ENCODE data around the gene OAT.
"Not testable (repeated sequence)": the region's sequence is repeated elsewhere in the genome, so short reads cannot be mapped to it uniquely, and the experiment has no call there.

Gene OAT

DNA sequence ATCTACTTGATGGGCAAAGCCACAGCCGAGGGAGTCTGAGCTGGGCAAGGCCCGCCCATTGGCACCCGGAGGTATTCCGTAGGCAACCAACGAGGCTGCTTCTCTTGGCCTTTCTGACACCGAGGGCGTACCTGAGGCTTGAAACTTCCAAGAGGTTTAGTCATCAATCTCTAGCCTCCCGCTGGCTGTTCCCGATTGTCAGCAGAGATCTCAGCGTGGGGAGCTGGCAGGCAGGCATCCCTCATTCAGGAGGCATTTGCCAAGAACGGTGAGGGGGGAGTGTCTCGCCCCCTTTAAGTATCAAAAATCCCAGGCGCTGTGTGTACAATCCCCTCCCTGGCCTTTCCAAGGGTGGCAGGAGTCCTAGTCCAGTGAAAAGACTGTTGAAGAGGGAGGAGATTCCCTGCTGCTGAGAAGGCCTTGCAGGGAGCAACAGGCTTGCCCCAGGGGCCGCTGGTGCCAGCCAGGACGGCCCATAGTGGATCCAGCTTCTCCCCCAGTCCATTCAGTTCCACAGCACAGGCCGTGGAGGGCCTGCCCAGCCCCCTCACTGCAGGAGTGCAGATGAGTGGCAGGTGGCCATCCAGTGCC is 39.7 kb downstream of the OAT start:
- DNase-seq (ENCODE audit: low read depth in 2 of 2) = no peak

DNA sequence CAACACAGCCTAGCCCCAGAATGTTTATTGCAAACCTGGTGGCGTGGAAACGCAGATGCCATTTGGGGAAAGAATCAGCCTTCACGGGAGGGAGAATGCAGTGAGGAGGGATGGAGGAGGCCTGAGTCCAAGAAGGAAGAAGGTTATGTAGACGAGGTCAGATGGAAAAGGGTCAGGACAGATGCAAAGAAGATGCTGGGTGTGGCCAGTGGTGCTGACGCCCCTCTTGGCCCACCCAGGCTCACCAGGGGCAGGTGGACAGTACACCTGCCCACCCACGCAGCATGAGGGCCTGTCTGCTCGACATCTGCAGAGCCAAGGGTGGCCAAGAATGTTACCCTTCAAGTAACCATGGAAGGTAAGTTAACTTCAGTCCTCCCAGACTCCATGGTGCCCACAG is 40.5 kb downstream of the OAT start:
- DNase-seq (ENCODE audit: low read depth in 2 of 2) = no peak

DNA sequence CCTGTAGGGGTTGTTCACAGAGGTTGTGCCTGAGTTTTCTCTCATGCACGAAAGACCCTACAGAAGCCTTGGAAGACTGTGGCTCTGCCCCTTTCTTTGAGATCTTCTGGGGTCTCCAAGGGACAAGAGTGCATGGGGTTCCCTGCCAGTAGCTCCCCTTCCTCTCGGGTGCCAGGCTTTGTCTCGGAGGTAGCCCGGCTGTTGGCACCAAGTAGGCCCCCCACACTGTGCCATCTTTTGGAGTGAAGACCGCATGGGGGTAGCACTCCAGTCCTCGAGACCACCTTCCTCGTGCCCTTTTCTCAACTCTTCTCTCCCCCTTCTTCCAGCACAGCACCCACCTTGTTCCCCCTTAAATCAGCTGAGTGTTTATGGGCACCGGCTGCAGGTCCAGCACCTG is 41.6 kb downstream of the OAT start:
- no peak for DNase-seq (ENCODE audit: low read depth in 2 of 2)

DNA sequence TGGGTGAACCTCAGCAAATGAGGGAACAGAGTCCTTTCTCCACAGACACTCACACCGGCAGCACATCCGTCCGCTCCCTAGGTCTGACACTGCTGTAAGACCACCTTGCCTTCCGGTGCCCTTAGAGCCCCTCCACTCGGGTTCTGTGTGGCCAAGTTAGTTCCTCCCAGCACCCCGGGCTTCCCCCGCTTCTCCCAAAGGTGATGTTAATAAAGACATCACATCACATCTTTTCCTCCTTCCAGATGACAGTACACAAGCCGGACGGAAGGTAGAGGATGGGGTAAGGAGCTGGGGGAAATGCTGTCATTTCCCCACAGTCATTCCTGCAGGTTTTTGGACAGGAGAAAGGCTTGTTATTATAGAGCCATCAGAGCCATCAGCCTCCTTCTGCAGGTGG is 42.3 kb downstream of the OAT start:
- no peak for DNase-seq (ENCODE audit: low read depth in 2 of 2)

DNA sequence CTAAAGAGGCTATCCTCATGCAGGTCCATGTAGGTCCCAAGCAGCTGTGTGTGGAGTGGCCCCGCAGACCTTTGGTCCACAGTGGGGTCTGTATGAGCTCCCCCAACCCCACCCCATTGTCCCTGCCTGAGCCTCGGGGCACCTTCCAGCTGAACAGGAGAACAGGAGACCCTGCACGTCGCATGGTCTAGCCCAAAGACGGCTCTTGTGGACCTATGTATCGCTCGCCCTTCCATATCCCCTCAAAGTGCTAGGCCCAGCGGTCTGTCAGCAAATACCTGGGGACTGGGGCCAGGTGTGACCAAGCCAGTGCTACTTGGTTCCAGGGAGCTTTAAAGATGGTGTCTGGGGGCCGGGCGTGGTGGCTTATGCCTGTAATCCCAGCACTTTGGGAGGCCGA is 43.0 kb downstream of the OAT start:
- DNase-seq (ENCODE audit: low read depth in 2 of 2) = no peak

DNA sequence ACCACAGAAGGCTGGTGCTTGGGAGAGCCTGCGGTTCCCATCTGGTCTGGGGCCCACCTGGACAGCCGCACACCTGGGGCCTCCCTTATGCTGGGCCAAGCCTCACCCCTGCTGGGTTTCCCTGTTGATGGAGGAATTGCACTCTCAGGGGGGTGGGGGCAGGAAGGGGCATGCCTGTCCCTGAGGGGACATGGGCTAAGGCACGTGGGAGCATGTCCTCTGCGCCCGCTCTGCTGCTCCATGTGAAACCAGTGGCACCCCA is 43.4 kb downstream of the OAT start:
- no peak for DNase-seq (ENCODE audit: low read depth in 2 of 2)

DNA sequence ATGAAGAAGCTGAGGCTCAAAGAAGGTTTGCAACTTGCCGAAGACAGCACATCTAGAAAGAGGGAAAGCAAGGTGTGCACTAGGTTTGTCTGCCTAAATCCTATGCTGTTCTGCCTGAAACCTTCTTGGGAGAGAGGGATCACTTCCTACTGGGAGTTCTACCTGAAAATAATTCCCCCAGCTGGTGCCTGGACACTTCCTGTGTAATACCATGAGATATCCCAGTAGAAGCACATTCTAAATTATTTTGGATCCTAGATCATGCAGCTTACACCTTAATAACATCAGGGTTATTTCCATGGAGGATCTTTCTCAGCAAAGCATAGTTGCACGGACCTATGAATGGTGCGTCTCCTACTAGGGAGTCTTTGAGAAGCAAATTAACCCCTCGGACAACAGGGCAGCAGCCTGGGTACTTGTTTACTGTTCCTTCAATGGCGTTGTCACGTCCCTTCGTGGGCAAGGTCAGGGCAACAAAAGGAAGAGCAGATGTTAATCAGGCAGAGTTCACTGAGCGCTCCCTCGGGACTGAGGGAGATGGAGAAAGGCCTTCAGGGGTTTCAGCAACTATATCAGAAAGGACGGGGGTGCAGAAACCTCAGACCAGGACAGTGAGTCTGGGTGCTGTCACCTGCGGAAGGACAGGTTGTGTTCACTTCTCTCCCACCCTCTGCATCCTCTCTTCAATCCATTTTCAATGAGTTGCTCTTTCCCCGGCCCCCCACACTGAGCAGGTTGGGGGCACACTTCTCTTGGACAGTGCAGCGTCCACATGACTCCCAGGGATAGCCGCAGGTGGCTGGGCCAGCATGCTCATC is 44.0 kb downstream of the OAT start:
- no peak for DNase-seq (ENCODE audit: low read depth in 2 of 2)

DNA sequence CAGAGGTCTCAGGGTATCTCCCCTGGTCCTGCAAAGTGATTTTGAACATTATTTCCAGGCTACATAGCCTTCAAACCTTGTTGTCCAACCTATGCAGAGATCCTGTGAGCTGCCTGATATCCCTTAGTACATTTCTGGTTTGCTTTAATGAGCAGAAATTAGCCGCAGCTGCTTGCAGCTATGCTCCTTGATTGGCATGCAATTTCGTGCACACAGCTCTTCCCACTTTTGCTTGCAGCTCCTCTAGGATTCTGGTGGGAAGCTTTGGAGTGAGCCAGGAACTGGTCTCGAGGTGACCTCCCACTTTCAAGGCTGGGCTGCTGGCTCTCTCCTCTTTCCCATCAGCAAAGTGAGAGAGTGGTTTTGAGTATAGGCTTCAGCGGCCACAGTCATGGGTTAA is 45.8 kb downstream of the OAT start:
- DNase-seq (ENCODE audit: low read depth in 2 of 2) = no peak

DNA sequence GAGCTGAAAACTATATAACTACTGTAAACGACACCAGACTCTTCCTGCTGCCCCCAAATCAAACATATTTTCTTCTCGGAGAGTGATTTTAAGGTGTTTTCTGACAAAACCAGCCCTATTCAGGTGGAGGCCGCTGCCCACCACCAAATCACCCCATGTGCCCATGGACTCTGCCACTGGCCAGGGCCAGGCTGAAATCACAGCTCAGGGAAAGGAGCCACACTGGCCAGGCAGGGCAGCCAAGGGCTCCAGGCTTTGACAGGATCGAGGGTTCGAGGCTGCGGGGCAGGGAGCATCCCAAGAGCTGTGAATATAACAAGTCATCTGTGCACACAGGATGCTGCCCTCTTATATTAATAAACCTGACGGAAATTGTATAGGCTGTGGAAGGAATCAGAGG is 48.3 kb downstream of the OAT start:
- no peak for DNase-seq (ENCODE audit: low read depth in 2 of 2)

DNA sequence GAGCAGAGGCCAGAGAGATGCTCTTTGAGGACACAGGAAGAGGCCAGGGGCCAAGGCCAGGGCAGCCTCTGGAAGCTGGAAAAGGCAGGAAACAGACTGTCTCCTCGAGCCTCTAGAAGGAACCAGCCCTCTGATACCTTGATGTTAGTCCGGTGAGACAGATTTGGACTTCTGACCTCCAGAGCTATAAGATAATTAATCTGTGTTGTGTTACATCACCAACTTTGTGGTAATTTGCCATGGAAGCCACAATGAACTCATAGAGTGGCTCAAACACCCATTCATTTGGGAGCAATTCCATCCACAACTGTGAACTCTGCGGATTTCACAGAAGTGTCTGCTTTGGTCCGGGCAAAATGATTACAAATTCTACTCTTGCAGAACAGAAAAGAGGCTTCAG is 48.7 kb downstream of the OAT start:
- no peak for DNase-seq (ENCODE audit: low read depth in 2 of 2)

DNA sequence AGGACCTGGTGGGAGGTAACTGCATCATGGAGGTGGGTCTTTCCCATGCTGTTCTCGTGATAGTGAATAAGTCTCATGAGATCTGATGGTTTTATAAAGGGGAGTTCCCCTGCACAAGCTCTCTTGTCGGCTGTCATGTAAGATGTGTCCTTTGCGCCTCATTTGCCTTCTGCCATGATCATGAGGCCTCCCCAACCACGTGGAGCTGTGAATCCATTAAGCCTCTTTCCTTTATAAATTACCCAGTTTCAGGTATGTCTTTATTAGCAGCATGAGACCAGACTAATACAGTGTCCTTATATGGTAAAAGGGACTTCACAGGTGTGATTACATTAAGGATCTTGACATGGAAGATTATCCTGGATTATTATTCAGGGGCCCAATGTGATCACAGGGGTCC is 49.2 kb downstream of the OAT start:
- DNase-seq (ENCODE audit: low read depth in 2 of 2) = not testable (repeated sequence)

DNA sequence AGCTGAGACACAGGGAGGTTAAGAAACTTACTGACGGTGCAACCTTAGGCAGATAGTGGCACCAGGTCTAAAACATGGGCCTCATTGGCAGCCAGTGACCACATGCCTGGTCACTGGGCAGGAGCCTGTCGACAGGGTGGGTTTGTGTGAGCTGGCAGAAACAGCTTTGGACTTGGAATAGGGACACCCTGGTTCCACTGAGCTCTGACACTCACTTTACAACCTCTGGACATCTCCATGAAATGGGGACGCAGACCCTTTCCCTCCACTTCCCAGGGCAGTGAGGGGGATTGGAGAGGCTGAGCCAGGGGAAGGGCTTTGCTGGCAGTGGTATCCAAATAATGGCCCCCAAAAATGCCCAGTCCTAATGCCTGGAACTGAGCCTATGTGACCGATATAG is 49.7 kb downstream of the OAT start:
- DNase-seq (ENCODE audit: low read depth in 2 of 2) = no peak

DNA sequence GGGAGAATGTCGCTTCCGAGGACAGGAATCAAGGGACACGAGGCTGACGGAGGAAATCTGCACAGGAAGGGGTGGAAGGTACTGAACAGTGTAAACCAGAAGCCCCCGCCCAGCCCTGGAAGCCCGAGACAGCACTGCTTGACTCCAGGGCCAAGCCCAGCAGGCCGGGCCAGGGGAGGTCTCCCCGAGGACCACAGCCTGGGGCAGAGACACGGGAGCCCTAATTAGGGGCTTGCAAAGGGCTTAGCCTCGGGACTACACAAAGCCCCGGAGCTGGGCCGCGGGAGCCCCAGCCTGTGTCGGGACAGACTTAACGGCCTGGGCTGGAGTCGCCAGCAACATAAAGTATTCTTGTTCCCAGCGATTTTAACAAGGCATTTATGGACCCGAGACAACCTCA is 50.8 kb downstream of the OAT start:
- no peak for DNase-seq (ENCODE audit: low read depth in 2 of 2)

DNA sequence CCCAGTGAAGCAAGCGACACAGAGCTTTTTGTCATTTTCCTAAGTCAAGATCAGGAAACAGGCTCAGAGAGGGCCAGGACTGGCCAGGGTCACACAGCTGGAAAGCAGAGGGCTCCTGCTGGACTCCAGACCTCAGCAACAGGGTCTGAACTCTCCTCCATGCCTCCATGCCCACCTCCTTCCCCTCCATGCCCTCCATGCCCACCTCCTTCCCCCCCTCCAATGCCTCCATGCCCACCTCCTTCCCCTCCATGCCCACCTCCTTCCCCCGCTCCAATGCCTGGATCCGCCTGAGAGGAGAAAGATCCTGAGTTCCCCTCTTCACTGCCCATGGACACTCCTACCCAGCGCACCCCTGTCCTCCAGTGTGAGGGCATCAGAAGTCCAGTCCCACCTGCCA is 51.3 kb downstream of the OAT start:
- no peak for DNase-seq (ENCODE audit: low read depth in 2 of 2)

DNA sequence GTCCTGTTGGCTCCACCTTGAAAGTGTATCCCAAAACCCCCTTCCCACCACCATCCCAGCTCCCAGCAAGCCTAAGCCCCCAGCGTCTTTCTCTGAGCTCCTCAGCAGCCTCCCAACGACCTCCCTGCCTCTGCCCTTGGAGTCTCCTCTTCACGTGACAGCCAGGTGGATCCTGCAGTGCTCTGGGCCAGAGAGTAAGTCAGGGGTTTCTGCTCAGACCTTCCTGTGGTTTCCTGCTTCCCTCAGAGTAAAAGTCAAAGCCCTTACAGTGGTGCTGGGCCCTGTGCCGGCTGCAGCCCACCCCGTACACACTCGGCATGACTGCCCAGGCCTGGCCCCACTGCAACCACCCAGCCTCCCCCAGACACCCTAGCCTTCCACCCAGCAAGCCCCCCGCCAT is 51.9 kb downstream of the OAT start:
- no peak for DNase-seq (ENCODE audit: low read depth in 2 of 2)

DNA sequence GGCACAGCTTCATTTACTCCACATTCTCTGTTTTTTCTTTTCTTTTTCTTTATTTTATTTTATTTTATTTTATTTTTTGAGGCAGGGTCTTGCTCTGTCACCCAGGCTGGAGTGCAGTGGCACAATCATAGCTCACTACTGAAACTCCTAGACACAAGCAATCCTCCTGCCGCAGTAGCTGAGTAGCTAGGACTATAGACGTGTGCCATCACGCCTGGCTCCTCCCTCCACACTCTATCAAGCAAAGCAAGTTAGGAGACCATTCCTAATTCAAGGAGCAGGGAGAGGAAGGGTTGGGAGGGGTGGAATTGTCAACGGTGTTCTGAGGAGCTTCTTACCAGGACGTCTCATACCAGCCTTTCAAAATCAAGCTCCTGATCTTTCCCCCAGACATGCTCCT is 52.4 kb downstream of the OAT start:
- DNase-seq (ENCODE audit: low read depth in 2 of 2) = no peak

DNA sequence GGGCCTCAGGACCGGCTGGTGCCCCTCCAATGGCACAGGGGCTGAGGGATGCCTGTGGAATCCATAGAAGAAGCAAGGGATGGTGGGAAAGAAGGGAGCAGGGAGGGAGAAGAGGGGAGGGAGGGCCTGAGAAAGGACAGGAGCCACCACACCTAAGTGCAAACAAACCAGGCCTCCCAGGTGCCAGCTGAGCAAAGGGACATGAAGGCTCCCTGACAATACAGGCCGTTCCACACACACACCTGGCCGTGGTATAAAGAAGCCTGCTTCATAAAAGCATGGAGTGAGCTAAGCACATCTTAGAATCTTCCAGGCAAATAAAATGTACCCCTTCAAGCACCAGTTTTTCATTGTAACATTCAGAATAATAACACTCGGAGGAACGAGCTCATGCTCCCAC is 54.0 kb downstream of the OAT start:
- DNase-seq (ENCODE audit: low read depth in 2 of 2) = no peak

DNA sequence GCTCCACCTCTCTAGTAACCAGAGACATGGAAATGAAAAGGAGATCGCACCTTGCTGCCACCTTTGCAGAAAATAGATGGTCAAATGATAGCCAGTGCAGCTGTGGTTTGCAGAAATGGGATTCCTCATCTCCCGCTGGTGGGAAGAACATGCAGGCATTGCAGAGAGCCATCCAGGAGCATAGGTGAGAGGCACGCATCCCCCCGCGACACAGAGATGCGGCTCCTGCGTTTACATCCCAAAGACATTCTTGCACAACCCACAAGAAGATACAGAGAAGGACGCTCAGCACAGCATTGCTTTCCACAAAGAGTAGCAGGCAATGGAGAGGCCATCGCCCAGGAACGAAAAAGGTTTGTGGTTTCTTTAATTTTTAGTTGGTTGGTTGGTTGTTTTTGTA is 56.2 kb downstream of the OAT start:
- DNase-seq (ENCODE audit: low read depth in 2 of 2) = no peak

DNA sequence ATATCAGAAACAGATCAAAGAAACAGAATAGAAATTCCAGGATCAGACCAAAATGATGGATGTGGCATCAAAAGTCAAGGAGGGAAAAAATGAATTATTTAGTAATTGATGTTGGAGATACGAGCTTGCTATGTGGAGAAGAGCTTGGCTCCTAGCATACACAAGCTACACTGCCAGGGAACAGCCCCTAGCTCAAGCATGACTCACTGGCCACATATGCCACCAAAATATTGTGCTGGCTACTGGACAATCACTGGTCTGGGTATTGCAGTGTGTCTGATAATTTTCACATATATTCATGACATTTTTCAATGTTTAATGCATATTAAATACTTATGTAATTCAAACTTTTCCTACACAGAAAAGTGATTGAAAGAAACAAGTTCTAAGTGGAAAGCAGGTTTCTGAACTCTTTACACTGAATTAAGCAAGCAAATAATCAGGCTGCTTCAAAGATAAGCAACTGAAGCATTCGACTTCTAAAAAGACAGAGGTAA is 59.3 kb downstream of the OAT start:
- no peak for DNase-seq (ENCODE audit: low read depth in 2 of 2)

DNA sequence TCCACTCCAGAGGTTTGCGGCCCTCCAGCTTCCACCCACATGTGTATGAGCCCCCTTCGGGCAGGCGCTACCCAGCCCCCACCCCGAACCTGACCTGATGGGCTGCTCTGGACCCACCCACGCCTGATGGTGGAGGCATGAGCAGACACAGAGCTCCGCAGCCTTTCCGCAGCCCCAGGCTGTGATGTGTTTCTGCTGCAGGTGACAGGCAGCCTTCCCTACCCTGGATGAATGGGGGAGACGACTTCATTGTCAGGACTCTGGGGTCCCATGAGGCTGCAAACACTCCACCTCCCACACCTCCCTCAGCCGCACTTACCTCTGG is 61.2 kb downstream of the OAT start:
- DNase-seq (ENCODE audit: low read depth in 2 of 2) = no peak

DNA sequence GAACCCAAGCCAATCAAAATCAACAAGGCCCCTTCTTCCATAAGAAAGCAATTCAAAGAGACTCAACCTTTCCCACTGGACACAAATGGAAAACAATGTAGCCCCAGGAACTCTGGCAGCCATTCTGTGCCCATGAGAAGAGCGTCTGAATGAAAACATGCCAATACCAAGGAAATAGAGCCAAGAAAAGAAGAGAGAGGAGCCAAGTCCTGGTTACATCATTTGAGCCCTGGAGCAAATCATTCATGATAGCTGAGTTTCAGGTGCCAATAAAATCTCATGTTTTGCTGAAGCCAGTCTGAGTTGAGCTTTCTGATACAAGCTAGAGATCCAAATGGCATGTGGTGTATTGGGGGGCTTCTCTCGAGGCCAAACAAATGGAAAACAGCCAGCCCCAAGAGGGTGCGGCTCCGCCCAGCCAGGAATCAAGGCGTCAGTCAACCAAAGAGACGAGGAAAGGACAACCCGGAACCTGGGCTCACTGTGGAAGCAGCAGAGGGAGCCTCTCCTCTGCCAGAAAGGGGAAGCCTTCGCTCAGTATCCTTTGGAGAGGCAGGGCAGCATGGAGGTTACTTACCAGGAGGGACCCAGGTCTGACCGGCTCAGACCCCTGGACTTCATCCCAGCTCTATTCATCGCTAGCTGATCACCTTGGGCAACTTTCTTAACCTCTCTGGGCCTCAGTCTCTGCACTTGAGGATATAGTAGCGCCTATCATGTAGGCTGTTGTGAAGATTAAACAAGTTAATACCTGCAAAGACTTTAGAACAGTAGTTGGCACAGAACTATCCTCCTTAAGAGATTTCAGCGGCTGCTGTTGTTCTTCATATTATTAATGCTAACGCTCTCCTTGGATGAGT is 61.8 kb downstream of the OAT start:
- no peak for DNase-seq (ENCODE audit: low read depth in 2 of 2)

DNA sequence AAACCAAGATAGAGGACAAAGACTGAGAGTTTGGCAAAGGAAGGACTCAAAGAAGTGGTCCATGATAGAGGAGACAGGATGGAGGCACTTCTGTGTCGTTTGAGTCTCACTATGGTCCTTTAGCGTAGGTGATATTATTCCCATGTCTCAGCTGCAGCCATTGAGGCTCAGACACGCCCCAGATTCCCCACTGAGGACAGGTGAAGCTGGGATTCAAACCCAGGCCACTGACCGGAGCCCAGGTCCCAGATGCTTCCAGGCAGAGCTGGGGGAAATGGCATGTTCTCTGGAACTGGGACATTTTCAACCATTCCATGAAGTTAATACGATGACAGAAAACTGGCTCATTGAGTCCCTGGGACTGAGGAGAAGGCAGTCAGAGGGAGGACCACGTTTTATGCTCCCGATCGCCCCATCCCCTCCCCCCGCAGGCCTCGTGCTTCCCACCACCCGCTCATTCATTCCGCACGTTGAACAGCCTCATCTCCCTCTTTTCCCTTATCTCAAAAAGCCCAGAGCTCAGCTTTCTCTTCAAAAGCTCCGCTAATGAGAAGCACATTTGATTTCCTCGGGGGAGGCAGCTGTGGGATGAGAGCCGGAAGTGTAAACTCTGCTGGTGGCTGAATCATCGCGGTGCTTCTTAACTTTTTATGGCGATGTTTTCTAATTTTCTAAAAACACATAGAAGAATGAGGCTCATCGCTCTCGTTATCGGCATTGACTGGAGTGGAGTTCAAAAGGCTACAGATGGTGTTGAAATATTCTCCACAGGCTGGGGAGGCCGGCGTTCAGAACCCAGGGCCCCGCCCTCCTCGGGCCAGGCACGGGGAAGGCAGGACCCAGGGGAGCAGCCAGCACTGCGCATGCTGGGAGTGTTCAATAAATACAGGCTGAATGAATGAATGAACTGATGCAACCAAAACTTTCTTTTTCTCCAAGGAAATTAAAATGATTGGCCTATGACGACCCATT is 64.0 kb downstream of the OAT start:
- peak; percentile 43 to 52 for DNase-seq (ENCODE audit: low read depth in 2 of 2)
